ENCODE measurements around the gene KAT6B.
A peak's percentile ranks its signal among the peaks of the same experiment; 100 is the strongest.

Gene KAT6B

GRCh38 chr10:74953214-74953613 is 126.8 kb downstream of the KAT6B start:
- DNase-seq (ENCODE audit: low read depth): no peak

GRCh38 chr10:74955796-74956195 is 129.4 kb downstream of the KAT6B start:
- no peak for DNase-seq (ENCODE audit: low read depth)

GRCh38 chr10:74956555-74957111 is 130.2 kb downstream of the KAT6B start:
- no peak for DNase-seq (ENCODE audit: low read depth)

- DNase-seq (ENCODE audit: low read depth): no peak
Measured at GRCh38 chr10:74957285-74957961, 131.0 kb downstream of the KAT6B start.

GRCh38 chr10:74958316-74958715 is 131.9 kb downstream of the KAT6B start:
- no peak for DNase-seq (ENCODE audit: low read depth)

- peak; percentile 7 for DNase-seq (ENCODE audit: low read depth)
Measured at GRCh38 chr10:74960670-74961069, 134.3 kb downstream of the KAT6B start.

- DNase-seq (ENCODE audit: low read depth): no peak
Measured at GRCh38 chr10:74962517-74962916, 136.1 kb downstream of the KAT6B start.

- peak; percentile 28 for DNase-seq (ENCODE audit: low read depth)
Measured at GRCh38 chr10:74963549-74963948, 137.1 kb downstream of the KAT6B start.

- peak; percentile 5 for DNase-seq (ENCODE audit: low read depth)
Measured at GRCh38 chr10:74967911-74968666, 141.7 kb downstream of the KAT6B start.

- no peak for DNase-seq (ENCODE audit: low read depth)
Measured at GRCh38 chr10:74968667-74969061, 142.3 kb downstream of the KAT6B start.

- DNase-seq (ENCODE audit: low read depth): no peak
Measured at GRCh38 chr10:74969093-74969492, 142.7 kb downstream of the KAT6B start.

- no peak for DNase-seq (ENCODE audit: low read depth)
Measured at GRCh38 chr10:74969530-74969929, 143.1 kb downstream of the KAT6B start.

- DNase-seq (ENCODE audit: low read depth): no peak
Measured at GRCh38 chr10:74973741-74974392, 147.5 kb downstream of the KAT6B start.

GRCh38 chr10:74975758-74976157 is 149.4 kb downstream of the KAT6B start:
- DNase-seq (ENCODE audit: low read depth): no peak

GRCh38 chr10:74976565-74976964 is 150.2 kb downstream of the KAT6B start:
- no peak for DNase-seq (ENCODE audit: low read depth)

GRCh38 chr10:74977072-74977471 is 150.7 kb downstream of the KAT6B start:
- no peak for DNase-seq (ENCODE audit: low read depth)

GRCh38 chr10:74977913-74978847 is 151.8 kb downstream of the KAT6B start:
- DNase-seq (ENCODE audit: low read depth): no peak

GRCh38 chr10:74981831-74982633 is 155.6 kb downstream of the KAT6B start:
- no peak for DNase-seq (ENCODE audit: low read depth)

GRCh38 chr10:74982634-74982982 is 156.2 kb downstream of the KAT6B start:
- DNase-seq (ENCODE audit: low read depth): no peak

- DNase-seq (ENCODE audit: low read depth): peak; percentile 21
Measured at GRCh38 chr10:74983383-74983782, 157.0 kb downstream of the KAT6B start.
